DOHH2 (cell line): ENCODE results near the gene MED27.

Experiments used
- EZH2phosphoT487 ChIP-seq: fragments of 200-600 bp; sonication (generic); IDR thresholded peaks from 2 replicates; pipeline ENCODE4 v1.6.1; 2017; ENCODE audit warnings: borderline replicate concordance, mild to moderate bottlenecking, antibody characterized with exemption, low read length, moderate library complexity, mixed read lengths
- TF ChIP-seq, protein P1 (sequence below): fragments of 200-600 bp; sonication (generic); IDR thresholded peaks from one replicate; pipeline ENCODE4 v1.5.1; 2014; ENCODE audit warnings: antibody characterized with exemption, mild to moderate bottlenecking, low read depth, low read length; ENCODE audit not compliant: poor library complexity, severe bottlenecking

DNA sequence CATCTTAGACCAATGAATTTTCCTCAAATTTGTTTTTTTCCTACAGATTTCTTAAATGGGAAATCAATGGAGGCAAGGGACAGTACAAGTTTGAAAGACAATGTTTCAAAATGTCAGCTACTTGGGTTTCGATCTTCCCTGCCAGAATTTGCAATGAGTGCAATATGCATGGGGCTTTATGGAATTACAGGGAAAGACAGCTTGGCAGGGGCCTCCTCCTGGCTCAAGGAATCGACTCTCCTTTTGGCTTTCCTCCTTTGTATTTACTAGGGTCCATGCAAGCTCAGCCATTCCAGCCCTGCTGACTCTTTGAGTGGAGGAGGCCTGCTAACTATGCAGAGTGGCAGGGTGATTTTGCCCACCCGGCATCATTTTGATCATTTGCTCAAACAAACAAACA, 63.2 kb downstream of the MED27 start:
- TF ChIP-seq, protein P1, sequence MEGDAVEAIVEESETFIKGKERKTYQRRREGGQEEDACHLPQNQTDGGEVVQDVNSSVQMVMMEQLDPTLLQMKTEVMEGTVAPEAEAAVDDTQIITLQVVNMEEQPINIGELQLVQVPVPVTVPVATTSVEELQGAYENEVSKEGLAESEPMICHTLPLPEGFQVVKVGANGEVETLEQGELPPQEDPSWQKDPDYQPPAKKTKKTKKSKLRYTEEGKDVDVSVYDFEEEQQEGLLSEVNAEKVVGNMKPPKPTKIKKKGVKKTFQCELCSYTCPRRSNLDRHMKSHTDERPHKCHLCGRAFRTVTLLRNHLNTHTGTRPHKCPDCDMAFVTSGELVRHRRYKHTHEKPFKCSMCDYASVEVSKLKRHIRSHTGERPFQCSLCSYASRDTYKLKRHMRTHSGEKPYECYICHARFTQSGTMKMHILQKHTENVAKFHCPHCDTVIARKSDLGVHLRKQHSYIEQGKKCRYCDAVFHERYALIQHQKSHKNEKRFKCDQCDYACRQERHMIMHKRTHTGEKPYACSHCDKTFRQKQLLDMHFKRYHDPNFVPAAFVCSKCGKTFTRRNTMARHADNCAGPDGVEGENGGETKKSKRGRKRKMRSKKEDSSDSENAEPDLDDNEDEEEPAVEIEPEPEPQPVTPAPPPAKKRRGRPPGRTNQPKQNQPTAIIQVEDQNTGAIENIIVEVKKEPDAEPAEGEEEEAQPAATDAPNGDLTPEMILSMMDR = no peak
- TF ChIP-seq EZH2phosphoT487 = no peak
